ENCODE measurements around the gene KCNJ2.

DNA sequence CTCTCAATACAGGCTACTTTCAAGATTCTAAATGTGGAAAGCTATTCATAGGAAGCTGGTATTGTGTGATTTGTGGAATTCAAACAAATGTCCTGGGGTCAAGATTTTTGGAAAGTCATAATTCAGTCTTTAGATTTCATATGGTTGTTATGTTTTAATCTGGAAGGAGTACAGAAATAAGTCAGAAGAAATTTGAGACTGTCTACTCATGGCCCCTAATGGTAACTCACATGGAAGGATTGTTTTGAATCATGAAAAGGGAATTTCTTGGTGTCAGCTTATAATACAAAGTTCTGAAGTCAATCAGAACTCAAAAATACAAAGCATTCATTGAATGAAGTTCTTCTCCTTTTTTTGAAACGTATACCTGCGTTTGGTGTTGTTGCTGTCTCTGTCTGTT, 3.1 kb downstream of the KCNJ2 start:
- TF ChIP-seq, protein P1, sequence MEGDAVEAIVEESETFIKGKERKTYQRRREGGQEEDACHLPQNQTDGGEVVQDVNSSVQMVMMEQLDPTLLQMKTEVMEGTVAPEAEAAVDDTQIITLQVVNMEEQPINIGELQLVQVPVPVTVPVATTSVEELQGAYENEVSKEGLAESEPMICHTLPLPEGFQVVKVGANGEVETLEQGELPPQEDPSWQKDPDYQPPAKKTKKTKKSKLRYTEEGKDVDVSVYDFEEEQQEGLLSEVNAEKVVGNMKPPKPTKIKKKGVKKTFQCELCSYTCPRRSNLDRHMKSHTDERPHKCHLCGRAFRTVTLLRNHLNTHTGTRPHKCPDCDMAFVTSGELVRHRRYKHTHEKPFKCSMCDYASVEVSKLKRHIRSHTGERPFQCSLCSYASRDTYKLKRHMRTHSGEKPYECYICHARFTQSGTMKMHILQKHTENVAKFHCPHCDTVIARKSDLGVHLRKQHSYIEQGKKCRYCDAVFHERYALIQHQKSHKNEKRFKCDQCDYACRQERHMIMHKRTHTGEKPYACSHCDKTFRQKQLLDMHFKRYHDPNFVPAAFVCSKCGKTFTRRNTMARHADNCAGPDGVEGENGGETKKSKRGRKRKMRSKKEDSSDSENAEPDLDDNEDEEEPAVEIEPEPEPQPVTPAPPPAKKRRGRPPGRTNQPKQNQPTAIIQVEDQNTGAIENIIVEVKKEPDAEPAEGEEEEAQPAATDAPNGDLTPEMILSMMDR (IDR thresholded peaks at IDR 0.05; ENCODE audit: insufficient read depth, low read length), result no peak
- TF ChIP-seq GABPA (IDR thresholded peaks at IDR 0.05; ENCODE audit: low read depth), result no peak
- TF ChIP-seq, protein P2, sequence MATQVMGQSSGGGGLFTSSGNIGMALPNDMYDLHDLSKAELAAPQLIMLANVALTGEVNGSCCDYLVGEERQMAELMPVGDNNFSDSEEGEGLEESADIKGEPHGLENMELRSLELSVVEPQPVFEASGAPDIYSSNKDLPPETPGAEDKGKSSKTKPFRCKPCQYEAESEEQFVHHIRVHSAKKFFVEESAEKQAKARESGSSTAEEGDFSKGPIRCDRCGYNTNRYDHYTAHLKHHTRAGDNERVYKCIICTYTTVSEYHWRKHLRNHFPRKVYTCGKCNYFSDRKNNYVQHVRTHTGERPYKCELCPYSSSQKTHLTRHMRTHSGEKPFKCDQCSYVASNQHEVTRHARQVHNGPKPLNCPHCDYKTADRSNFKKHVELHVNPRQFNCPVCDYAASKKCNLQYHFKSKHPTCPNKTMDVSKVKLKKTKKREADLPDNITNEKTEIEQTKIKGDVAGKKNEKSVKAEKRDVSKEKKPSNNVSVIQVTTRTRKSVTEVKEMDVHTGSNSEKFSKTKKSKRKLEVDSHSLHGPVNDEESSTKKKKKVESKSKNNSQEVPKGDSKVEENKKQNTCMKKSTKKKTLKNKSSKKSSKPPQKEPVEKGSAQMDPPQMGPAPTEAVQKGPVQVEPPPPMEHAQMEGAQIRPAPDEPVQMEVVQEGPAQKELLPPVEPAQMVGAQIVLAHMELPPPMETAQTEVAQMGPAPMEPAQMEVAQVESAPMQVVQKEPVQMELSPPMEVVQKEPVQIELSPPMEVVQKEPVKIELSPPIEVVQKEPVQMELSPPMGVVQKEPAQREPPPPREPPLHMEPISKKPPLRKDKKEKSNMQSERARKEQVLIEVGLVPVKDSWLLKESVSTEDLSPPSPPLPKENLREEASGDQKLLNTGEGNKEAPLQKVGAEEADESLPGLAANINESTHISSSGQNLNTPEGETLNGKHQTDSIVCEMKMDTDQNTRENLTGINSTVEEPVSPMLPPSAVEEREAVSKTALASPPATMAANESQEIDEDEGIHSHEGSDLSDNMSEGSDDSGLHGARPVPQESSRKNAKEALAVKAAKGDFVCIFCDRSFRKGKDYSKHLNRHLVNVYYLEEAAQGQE (IDR thresholded peaks at IDR 0.05; ENCODE audit: insufficient replicate concordance, low read depth), result no peak
- no peak for TF ChIP-seq POLR2AphosphoS5 (IDR thresholded peaks at IDR 0.05; ENCODE audit: low read depth)
